HEK293T (cell line): ENCODE data around the gene CYS1.
"Not testable (repeated sequence)": the region's sequence is repeated elsewhere in the genome, so short reads cannot be mapped to it uniquely, and the experiment has no call there.

Source experiments
- BHLHE40 ChIP-seq: fragments of 450-650 bp; IDR thresholded peaks from 2 replicates; pipeline ENCODE4 v1.6.1; 2016; ENCODE audit warnings: mild to moderate bottlenecking, moderate library complexity, borderline replicate concordance
- ELF4 ChIP-seq: fragments of 450-650 bp; IDR thresholded peaks from 2 replicates; pipeline ENCODE4 v1.6.1; 2017; ENCODE audit warnings: antibody characterized with exemption
- FOXK2 ChIP-seq: fragments of 450-650 bp; IDR thresholded peaks from 2 replicates; pipeline ENCODE4 v1.6.1; 2016; ENCODE audit warnings: mild to moderate bottlenecking
- FOXM1 ChIP-seq: fragments of 450-650 bp; IDR thresholded peaks from 2 replicates; pipeline ENCODE4 v1.6.1; 2017; ENCODE audit warnings: mild to moderate bottlenecking, borderline replicate concordance
- HDGF ChIP-seq: fragments of 450-650 bp; IDR thresholded peaks from 2 replicates; pipeline ENCODE4 v1.6.1; 2017; ENCODE audit warnings: antibody characterized with exemption, borderline replicate concordance
- NFRKB ChIP-seq: fragments of 450-650 bp; IDR thresholded peaks from 2 replicates; pipeline ENCODE4 v1.6.1; 2016; ENCODE audit warnings: mild to moderate bottlenecking, moderate library complexity
- SP1 ChIP-seq: fragments of 450-650 bp; IDR thresholded peaks from 2 replicates; pipeline ENCODE4 v1.6.1; 2017
- SUZ12 ChIP-seq: fragments of 450-650 bp; IDR thresholded peaks from 2 replicates; pipeline ENCODE4 v1.6.1; 2016; ENCODE audit warnings: mild to moderate bottlenecking
- TARDBP ChIP-seq: fragments of 450-650 bp; IDR thresholded peaks from 2 replicates; pipeline ENCODE4 v1.6.1; 2016
- ZNF384 ChIP-seq: fragments of 450-650 bp; IDR thresholded peaks from 2 replicates; pipeline ENCODE4 v1.6.1; 2016

DNA sequence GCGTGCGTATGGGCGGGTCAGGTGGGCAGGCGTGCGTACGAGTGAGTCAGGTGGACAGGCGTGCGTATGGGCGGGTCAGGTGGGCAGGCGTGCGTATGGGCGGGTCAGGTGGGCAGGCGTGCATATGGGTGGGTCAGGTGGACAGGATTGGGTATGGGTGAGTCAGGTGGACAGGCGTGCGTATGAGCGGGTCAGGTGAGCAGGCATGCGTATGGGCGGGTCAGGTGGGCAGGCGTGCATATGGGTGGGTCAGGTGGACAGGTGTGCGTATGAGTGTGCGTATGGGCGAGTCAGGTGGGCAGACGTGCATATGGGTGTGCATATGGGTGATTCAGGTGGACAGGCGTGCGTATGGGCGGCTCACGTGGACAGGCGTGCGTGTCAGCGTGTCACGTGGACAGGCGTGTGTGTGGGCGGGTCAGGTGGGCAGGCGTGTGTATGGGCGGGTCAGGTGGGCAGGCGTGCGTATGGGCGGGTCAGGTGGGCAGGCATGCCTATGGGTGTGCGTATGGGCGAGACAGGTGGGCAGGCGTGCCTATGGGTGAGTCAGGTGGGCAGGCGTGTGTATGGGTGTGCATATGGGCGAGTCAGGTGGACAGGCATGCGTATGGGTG is 64.7 kb downstream of the CYS1 start:
- TF ChIP-seq FOXK2, SP1, NFRKB, BHLHE40, SUZ12, FOXM1, TARDBP, ZNF384, HDGF, ELF4: not testable (repeated sequence)
